RCC 7860 (cell line): ENCODE measurements around the gene ELK1.
A peak's percentile ranks its signal among the peaks of the same experiment; 100 is the strongest.
"Not testable (repeated sequence)": the region's sequence is repeated elsewhere in the genome, so short reads cannot be mapped to it uniquely, and the experiment has no call there.

ENCODE experiments used
- DNase-seq: peaks from one replicate; pipeline ENCODE4 v3.0.0-alpha.2; 2015; ENCODE audit warnings: low spot score
- FAIRE-seq: peaks from 2 replicates; lab custom pipeline; 2012; peaks lifted over from hg19 to GRCh38; lab: Jason Lieb, UNC

The ELK1 gene, protein sequence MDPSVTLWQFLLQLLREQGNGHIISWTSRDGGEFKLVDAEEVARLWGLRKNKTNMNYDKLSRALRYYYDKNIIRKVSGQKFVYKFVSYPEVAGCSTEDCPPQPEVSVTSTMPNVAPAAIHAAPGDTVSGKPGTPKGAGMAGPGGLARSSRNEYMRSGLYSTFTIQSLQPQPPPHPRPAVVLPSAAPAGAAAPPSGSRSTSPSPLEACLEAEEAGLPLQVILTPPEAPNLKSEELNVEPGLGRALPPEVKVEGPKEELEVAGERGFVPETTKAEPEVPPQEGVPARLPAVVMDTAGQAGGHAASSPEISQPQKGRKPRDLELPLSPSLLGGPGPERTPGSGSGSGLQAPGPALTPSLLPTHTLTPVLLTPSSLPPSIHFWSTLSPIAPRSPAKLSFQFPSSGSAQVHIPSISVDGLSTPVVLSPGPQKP

DNA sequence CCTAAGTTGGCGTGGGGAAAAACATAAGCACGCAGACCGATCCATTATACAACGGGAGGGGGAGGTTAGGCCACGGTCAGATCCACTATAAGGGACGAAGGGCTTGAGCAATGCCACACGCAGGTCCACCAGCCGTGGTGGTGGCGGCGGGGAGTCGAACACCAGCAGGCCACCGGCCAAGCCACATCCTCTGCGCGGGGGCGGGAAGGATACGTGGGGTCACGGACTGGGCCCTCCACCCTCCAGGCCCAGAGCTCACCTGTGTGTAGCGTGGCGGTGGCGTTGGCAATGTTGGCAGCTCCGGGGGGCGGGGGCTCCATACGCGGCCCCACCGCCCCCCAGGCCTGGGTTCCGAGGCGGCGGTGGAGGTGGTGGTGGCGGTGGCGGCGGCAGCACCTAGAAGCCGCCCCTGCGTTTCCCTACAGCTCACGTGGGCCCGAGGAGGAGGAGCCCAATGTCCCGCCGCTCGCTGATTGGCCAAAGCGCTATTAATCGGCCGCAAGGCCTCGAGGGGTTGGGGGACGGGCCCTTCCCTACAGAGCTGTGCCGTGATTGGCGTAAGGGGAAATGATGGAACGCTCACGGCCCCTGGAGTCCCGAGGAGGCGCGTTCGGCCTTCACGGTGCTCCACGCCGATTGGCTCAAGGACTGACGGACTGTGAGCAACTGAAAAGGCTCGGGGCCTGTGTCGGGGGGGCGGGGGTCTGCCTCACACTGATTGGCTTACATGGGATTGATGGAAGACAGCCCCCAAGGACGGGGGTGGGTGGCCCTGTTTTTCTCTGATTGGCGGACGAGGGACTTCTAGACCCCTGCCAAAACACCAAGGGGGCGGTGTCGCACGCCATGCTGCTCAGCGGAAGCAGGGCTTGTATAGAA is at the start of gene ELK1:
TSS of gene ELK1 (minus strand) at position 400 of the 879 bp plus-strand sequence. CDS start 9,122 bp downstream, outside the sequence.
- FAIRE-seq = peak; percentile 95

DNA sequence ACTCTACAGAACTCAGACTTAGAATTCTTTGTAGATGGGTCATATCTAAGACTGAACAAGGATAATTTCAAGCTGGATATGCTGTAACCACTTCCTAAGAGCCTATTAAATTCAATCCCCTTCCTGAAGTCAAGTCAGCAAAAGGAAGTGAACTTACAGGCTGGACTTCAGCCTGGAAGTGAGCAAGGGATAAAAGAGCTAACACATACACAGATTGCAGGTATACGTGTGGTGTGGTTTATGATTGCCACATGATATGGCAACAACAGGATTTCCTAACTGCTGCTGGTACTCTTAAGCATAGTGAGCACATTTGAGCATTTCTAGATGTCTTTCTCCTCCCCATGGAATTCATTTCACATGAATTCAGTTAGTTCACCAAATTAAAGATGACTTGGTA is 46.8 kb upstream of the ELK1 start:
- no peak for DNase-seq
- no peak for FAIRE-seq

More for the DNA sequence above, at the start of gene ELK1:
- DNase-seq = peak; percentile 88

DNA sequence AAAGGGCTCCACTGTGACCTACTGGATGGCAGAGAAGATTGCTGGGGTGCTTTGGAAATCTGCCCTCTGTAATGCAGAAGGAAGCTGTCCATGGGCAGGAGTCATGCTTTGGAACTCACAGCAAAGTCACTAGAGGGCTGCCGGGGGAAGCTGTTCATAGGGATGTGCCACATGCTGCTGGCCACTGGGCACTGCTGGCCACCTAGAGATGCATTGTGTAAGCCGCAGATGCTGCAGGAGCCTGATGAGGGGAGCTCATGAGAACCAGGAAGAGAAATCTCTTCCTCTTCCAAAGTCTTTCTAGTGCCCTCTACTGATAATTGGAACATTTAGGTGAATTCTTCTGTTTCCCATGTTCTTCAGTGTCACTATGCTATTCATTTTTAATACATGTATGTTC is 39.8 kb upstream of the ELK1 start:
- peak; percentile 4 for DNase-seq
- FAIRE-seq = no peak

DNA sequence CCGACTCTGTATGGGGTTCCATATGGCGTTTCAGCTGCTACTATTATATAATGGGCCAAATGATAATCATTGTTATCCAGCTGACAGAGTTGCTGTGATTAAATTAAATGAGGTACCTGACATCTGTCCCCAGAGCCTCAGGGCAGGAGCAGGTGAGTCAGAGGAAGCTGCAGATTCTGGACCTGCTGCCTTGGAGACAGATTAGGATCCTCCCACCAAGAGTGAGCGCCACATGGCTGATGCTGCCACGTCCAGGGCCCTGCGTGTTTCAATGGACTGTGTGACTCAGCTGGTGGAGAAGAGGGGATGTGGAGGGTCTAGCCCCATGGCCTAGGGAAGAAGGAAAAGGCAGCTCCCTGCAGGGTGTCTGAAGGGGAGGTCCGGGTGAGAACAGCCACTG is 36.9 kb upstream of the ELK1 start:
- DNase-seq (no peak), FAIRE-seq (no peak)

DNA sequence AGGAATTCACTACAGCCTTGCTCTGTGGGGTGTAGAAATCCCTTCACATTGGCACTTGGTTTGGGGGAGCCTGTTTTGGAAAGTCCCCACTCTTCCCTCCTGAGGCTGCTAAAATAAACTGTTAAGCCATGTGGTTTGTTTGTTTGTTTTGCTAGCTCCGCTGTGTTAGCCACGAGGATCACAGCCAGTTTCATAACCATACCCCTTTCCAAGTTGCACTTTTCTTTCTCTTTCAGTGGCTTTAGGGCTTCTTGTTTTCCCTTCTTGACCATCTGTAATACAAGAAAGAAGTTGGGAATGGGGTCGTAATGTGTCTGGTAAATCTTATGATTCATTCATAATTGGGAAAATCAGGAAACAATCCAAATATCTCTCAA is 33.5 kb upstream of the ELK1 start:
- no peak for FAIRE-seq
- no peak for DNase-seq

DNA sequence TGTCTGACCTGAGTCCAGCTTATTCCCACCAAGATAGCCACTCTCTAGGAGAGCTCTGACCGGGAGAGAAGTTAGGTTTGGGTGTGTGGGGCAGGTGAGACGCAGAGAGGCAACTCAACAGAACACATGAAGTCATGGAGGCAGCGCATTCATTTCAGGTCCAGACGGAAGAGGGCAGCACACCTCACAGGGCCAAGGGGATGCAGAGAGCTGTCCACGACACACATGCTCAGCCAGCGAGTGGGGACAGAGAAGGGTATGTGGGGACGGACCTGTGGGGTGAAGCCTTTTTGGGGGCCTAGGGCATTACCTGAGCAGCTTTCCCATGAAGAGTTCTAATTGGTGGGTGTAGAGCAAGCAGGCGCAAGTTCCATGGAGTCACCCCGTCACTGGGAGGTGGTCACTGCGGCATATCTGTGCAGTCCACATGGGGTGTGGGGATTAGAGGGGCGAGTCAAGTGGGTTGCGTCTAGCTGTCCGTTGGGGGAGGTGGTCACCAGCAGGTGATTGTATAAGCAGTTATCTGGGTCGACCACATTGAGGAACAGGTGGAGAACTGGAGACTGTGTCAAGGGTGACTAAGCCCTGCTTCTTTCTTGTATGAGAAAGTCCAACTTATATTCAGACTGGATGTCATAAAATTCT is 32.9 kb upstream of the ELK1 start:
- no peak for FAIRE-seq
- DNase-seq = no peak

DNA sequence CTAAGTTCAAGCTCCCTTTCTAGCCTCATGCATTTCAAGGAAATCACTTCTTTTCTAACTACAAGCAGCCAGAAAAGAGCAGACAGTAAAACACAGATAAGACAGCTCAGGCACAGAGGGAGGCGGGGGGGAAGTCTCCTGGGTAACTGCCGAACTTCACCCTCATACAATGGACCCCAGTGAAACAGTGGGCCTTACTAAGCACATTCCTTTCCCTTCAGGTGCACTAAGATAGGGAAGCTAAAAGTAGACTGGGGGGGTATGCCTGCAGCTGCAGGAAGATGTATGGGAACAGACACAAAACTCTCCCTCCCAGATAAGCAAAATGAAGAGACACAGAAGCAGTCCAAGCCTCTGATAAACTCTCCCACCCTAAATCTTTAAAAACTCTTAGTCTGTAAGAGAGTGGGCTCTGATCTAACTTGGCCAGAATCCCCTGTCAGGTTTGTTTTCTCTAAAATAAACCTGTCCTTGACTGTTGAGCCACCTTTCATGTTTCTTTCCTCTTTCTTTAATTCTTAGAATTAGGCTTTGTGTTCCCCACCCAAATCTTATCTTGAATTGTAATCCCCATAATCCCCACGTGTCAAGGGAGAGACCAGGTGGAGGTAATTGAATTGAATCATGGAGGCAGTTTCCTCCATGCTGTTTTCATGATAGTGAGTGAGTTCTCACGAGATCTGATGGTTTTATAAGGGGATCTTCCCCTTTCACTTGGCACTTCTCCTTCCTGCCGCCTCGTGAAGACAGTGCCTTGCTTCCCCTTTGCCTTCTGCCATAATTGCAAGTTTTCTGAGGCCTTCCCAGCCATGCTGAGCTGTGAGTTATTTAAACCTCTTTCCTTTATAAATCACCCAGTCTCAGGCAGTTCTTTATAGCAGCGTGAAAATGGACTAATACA is 25.8 kb upstream of the ELK1 start:
- not testable (repeated sequence) for FAIRE-seq, DNase-seq

DNA sequence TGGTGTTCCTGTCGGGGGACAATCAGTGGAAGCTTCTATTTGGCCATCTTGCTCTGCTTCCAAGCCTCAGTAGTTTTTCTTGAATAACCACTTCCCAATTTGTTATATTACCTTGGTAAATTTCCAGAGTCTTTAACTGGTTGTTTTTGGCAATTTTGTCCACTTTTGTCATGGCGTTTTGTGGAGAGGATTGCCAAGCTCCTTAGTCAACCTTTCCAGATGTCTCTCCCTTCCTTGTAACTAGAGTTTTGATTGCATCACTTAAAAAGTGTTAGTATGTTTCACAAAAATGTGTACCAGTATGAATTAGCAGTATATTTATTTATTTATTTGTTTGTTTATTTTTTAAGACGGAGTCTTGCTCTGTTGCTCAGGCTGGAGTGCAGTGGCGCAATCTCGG is 24.4 kb upstream of the ELK1 start:
- DNase-seq (no peak), FAIRE-seq (no peak)

DNA sequence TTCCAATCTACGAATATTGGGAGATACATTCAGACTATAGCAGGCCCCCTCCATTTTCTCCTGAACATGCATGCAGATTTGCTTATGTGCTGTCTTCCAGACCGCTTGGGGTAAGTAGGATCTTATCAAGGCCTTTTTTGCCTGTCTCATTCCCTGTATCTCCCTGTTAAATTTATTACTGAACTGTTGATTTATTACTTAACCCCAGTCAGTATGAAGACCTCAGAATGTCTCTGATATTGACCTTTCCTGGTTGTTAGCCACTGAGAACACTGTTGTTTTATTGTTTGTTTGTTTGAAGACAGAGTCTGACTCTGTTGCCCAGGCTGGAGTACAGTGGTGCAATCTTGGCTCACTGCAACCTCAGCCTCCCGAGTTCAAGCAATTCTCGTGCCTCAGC is 15.4 kb upstream of the ELK1 start:
- not testable (repeated sequence) for DNase-seq, FAIRE-seq

DNA sequence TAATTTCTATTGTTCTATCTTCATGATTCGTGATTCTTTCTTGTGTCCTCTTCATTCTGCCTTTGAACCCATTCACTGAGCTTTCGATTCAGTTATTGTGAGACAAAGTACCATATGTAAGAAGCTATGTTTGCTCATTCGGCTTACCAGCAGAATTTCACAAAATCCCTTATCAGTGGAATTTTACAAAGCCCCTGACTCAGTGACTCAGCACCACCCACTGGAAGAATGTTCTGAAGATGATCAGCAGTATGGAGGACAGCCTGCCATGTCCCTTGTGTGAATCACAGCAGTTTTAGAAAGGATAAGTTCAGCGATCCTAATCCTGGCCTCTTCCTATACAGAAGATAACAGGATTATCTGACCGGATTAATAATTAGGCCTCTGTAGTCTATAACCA is 14.4 kb upstream of the ELK1 start:
- no peak for DNase-seq
- no peak for FAIRE-seq

DNA sequence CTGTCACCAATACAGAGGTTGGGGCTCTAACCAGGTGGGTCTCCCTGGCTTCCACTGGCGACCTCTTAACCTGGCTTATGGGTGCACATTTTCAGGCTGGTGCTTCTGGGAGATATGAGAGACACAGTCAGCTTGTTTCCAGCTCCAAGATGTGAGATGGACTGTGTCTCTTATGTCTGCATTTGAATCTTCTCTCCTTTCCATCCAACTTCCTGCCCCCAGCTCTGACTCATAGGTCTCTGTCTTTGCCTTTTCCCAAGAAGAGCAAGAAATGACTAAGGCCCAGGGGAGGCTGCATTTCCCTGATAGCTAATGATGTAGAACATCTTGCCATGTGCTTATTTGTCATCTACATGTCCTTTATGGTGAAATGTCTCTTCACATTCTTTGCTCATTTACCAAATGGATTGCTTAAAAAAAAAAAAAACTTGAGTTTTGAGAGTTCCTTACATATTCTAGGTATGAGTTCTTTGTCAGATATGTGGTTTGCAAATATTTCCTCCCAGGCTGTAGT is 11.8 kb upstream of the ELK1 start:
- FAIRE-seq = peak; percentile 96
- peak; percentile 85 for DNase-seq

DNA sequence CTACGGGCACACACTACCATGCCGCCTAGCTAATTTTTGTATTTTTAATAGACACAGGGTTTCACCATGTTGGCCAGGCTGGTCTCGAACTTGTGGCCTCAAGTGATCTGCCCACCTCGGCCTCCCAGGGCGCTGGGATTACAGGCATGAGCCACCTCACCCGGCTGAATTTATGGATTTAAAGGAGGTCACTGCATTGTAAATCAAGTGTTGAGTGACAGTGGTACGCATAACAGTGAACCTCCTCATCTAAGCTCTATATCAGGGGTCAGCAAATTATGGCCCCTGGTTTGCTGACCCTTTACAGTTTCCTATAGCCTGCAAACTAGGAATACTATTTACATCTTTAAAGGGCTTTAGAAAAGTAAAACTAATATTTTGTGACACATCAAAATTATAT is 11.2 kb upstream of the ELK1 start:
- FAIRE-seq (no peak), DNase-seq (no peak)

DNA sequence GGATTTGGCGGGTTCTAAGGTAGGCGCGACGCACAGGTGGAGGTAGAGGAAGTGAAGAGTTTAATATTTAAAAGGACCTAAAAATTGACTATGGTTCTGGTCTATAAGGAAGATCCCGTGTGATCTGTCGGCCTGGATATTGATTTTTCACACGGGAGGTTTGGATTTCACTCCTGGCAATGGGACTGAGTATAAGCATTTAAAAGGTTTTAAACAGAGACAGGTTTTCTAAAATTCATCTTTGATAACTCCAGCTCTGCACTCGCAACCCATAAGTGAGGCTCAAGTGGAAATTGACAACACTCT is 9.0 kb upstream of the ELK1 start:
- no peak for DNase-seq
- no peak for FAIRE-seq

DNA sequence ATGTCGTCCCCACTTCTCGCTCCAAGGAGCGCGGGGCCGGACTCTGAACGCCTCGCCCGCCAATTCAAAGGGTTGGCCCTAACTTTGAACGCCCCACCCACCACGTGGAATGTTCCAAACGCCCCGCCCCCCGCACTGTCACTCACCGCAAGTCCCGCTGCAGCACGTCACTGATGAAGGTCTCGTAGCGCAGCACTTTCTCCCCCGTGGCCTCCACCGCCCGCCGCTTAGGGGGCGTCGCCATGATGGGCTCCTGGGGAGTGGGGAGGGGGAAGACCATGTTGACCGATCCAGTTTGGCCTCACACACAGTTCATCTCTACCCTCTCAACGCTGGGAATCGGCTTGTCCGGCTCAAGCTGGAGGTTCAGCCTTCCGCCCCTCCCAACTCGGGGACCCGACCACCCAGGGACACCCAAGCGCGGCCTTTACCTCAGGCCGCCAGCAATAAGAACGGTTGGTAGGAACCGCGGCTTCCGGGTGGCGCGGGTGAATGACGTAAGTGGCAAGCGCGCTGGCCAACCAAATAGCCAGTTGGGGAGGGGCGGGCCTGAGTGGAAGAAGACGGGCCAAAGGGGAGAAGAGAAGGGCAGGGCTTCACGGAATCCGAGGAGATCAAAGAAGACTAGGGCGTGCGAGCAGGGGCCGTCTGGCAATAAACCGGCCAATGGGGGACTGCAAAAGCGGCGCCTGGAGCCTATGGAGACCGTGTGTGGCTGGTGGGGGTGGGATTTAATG is 8.5 kb upstream of the ELK1 start, which contains the start of gene UXT:
TSS of gene UXT (minus strand) at position 497 of the 737 bp plus-strand sequence. CDS start at position 244, 253 bp downstream.
- peak; percentile 91 for FAIRE-seq

DNA sequence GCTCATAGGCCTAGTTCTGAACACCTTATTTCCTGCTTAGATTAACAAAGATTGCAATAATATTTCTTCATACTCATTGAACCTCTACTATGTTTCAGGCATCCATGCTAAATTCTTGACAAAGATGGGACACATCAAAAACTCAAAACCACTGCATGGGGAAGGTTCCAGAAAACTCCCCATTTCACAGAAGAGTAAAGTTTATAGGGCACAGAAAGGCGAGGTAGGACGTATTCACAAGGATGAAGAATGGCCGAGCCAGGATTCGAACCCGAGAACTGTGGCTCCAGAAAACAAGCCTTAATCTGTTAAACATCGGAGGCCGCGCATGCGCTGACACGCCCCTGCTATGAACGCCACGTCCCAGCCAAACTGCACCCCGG is 7.9 kb upstream of the ELK1 start:
- DNase-seq = no peak
- no peak for FAIRE-seq

More for the DNA sequence above, 8.5 kb upstream of the ELK1 start, which contains the start of gene UXT:
- DNase-seq = peak; percentile 87

DNA sequence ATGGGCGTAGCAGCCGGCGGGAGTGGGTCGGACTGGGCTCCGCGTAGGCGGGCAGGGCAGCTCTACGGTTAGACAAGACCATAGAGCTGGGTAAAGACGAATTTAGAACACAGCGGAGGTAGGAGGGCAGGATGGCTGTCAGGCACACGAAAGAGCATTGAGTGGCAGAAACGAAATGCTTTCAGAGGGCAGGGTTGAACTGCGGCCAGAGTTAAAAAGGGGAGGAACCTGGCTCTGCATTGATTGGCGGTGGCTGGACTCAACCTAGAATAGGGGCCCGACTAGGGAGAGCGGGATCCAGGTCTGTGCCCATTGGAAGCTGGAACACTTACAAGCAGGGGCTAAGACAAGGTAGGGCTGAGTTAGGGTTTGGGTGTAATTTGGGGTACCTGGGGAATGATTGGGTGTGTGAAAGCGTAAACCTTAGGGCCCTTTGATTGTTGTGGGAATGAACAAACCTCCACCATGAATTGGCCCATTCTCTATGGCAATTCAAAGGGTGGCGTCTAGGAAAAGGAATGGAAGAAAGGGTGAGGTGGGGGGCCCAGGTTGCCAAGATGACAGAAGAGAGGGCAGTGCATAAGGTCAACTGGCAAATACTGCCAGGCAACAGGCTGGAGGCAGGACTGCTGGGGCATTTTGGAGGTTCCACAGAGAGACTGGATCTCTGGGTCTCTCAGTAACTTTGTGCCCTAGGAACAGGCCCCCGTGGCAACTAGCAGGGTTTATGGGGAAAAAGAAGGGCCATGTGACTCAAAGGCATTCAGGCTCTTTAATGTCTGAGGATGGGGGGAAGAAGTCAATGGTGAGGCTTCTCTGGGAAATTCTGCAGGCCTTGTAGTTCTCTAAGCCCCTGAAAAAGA is 911 bp upstream of the ELK1 start:
- DNase-seq (no peak), FAIRE-seq (no peak)

DNA sequence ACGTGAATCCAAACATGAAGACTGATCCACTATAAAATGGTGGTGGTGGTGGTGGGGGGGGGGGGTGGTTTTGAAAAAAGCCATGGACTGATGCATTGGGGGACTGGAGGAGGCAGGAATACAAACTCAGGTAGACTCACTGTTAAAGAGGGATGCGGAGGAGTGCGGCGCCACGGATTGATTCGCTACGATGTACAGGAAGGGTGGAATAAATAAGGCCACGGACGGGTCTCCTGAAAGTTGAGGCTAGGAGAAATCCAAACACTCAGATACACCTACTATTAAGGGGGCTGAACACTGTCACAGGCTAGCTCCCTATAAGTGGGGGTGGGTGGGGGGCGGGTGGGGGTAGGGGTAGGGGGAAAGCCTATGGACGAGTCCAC is 591 bp downstream of the ELK1 start:
- DNase-seq (no peak), FAIRE-seq (no peak)

DNA sequence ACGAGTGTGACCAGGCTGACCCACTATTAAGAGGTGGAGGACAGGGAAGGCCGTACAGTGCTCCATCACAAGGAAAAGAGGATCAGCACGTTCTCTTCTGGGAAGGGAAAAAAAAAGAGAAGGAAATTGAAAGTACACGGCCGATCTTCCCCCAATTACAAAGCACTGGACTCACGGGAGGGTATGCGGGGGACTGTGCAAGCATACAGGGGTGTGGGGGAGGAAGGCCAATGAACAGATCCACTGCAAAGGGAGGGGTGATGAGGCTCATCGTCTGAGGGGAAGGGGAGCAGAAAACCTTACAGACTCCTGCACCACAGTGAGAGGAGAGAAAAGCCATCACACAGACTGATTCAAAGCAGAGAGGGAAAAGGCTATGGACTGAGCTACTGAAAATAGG is 1.1 kb downstream of the ELK1 start:
- DNase-seq = no peak
- FAIRE-seq = no peak

DNA sequence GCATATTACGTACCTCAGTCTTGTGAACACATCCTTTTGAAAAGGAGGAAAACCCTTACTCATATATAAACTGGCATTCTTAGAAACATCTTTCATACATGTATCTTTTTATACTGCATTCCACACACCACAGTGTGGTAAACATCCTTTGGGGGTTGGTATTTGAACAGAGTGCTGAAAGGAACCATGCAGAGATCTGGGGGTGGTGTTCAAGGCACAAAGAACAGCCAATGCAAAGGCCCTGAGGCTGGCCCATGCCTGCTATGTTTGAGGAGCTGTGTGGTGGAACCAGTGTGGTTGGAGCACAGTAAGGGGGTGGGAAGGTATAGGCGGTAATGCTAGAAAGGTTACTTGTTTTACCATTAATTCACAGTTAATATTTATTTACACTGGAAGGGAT is 2.0 kb downstream of the ELK1 start:
- DNase-seq = no peak
- FAIRE-seq = no peak
